ENCODE results near the gene GATAD2B.
"Not testable (repeated sequence)": the region's sequence is repeated elsewhere in the genome, so short reads cannot be mapped to it uniquely, and the experiment has no call there.

GATAD2B gene

DNA sequence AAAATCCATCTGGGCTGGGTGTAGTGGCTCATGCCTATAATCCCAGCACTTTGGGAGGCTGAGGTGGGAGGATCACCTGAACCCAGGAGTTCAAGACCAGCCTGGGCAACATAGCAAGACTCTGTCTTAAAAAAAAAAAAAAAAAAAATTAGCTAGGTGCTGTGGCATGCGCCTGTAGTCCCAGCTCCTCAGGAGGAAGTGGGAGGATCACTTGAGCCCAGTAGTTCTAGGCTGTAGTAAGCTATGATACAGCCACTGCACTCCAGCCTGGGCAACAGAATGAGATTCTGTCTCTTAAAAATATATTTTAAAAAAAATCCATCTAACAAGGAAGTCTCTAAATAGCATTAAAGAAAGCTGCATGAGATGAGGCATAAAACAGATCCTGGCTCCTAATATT, 26.9 kb downstream of the GATAD2B start:
- H3K9ac ChIP-seq (ENCODE audit: low read depth in 1 of 2, low read length in 2 of 2); H3K27ac ChIP-seq (ENCODE audit: low read depth, low read length); H3K4me3 ChIP-seq (ENCODE audit: low read depth in 1 of 2, low read length in 2 of 2); H3K4me1 ChIP-seq (ENCODE audit: control insufficient read depth in 1 of 2, insufficient read depth in 2 of 2, low read length in 2 of 2); H3K9me3 ChIP-seq (ENCODE audit: control insufficient read depth in 1 of 2, low read length in 2 of 2); H3K27me3 ChIP-seq (ENCODE audit: control insufficient read depth in 1 of 2, insufficient read depth in 2 of 2, low read length in 2 of 2): not testable (repeated sequence)
- peaks cover 0 to 17% of the 10 kb centered on the region in 2 donors for H3K36me3 ChIP-seq (ENCODE audit: control insufficient read depth in 1 of 2, insufficient read depth in 2 of 2, low read length in 2 of 2)

DNA sequence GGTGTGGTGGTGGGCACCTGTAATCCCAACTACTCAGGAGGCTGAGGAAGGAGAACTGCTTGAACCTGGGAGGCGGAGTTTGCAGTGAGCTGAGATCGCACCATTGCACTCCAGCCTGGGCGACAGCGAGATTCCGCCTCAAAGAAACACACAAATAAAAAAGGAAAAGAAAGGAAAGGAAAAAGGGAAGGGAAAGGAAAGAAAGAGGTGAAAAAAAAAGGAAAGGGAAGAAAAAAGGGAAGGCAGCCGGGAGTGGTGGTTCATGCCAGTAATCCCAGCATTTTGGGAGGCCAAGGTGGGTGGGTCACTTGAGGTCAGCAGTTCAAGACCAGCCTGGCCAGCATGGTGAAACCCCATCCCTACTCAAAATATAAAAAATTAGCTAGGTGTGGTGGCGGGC, 31.7 kb downstream of the GATAD2B start:
- H3K9me3 ChIP-seq (ENCODE audit: control insufficient read depth in 1 of 2, low read length in 2 of 2); H3K27me3 ChIP-seq (ENCODE audit: control insufficient read depth in 1 of 2, insufficient read depth in 2 of 2, low read length in 2 of 2); H3K4me3 ChIP-seq (ENCODE audit: low read depth in 1 of 2, low read length in 2 of 2): not testable (repeated sequence)

GRCh38 chr1:153888533-153888932, 34.2 kb downstream of the GATAD2B start:
- H3K4me3 ChIP-seq (ENCODE audit: low read depth in 1 of 2, low read length in 2 of 2), result peak overlapping the region in 1 of 2 donors; percentile 26
- H3K9me3 ChIP-seq (ENCODE audit: control insufficient read depth in 1 of 2, low read length in 2 of 2), result no peaks in the 10 kb centered on the region
- peaks cover 10 to 20% of the 10 kb centered on the region in 2 donors for H3K4me1 ChIP-seq (ENCODE audit: control insufficient read depth in 1 of 2, insufficient read depth in 2 of 2, low read length in 2 of 2)
- peaks cover 0 to 4% of the 10 kb centered on the region in 2 donors for H3K36me3 ChIP-seq (ENCODE audit: control insufficient read depth in 1 of 2, insufficient read depth in 2 of 2, low read length in 2 of 2)
- H3K27ac ChIP-seq (ENCODE audit: low read depth, low read length), result no peak overlapping the region
- no peak overlapping the region for H3K9ac ChIP-seq (ENCODE audit: low read depth in 1 of 2, low read length in 2 of 2)
- H3K27me3 ChIP-seq (ENCODE audit: control insufficient read depth in 1 of 2, insufficient read depth in 2 of 2, low read length in 2 of 2), result no peaks in the 10 kb centered on the region

More for the DNA sequence above, 31.7 kb downstream of the GATAD2B start:
- H3K9ac ChIP-seq (ENCODE audit: low read depth in 1 of 2, low read length in 2 of 2); H3K27ac ChIP-seq (ENCODE audit: low read depth, low read length); H3K36me3 ChIP-seq (ENCODE audit: control insufficient read depth in 1 of 2, insufficient read depth in 2 of 2, low read length in 2 of 2): not testable (repeated sequence)
- peaks cover 10 to 19% of the 10 kb centered on the region in 2 donors for H3K4me1 ChIP-seq (ENCODE audit: control insufficient read depth in 1 of 2, insufficient read depth in 2 of 2, low read length in 2 of 2)

DNA sequence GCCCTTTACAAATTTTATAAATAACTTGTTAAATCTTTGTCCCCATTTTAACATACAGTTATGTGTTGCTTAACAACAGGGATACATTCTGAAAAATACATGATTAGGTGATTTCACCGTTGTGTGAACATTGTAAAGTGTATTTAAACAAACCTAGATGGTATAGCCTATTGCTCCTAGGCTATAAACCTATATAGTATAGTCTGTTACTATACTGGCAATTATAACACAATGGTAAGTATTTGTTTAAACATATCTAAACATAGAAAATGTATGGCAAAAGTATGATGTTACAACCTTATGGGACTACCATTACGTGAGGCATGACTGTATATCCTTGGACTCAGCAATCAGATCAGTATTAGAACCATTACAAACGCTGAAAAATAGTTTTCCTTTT, 36.6 kb downstream of the GATAD2B start:
- peaks cover 29 to 42% of the 10 kb centered on the region in 2 donors for H3K4me1 ChIP-seq (ENCODE audit: control insufficient read depth in 1 of 2, insufficient read depth in 2 of 2, low read length in 2 of 2)
- H3K9me3 ChIP-seq (ENCODE audit: control insufficient read depth in 1 of 2, low read length in 2 of 2), result no peaks in the 10 kb centered on the region
- no peaks in the 10 kb centered on the region for H3K27me3 ChIP-seq (ENCODE audit: control insufficient read depth in 1 of 2, insufficient read depth in 2 of 2, low read length in 2 of 2)
- no peak overlapping the region for H3K4me3 ChIP-seq (ENCODE audit: low read depth in 1 of 2, low read length in 2 of 2)
- no peaks in the 10 kb centered on the region for H3K36me3 ChIP-seq (ENCODE audit: control insufficient read depth in 1 of 2, insufficient read depth in 2 of 2, low read length in 2 of 2)
- H3K9ac ChIP-seq (ENCODE audit: low read depth in 1 of 2, low read length in 2 of 2), result no peak overlapping the region
- H3K27ac ChIP-seq (ENCODE audit: low read depth, low read length), result no peak overlapping the region

GRCh38 chr1:153883223-153883622, 39.5 kb downstream of the GATAD2B start:
- Histone ChIP-seq H3K36me3 (ENCODE audit: control insufficient read depth in 1 of 2, insufficient read depth in 2 of 2, low read length in 2 of 2) (no peaks in the 10 kb centered on the region), H3K9ac (ENCODE audit: low read depth in 1 of 2, low read length in 2 of 2) (no peak overlapping the region), H3K4me3 (ENCODE audit: low read depth in 1 of 2, low read length in 2 of 2) (no peak overlapping the region), H3K27me3 (ENCODE audit: control insufficient read depth in 1 of 2, insufficient read depth in 2 of 2, low read length in 2 of 2) (no peaks in the 10 kb centered on the region), H3K27ac (ENCODE audit: low read depth, low read length) (no peak overlapping the region), H3K4me1 (ENCODE audit: control insufficient read depth in 1 of 2, insufficient read depth in 2 of 2, low read length in 2 of 2) (peaks cover 30 to 39% of the 10 kb centered on the region in 2 donors), H3K9me3 (ENCODE audit: control insufficient read depth in 1 of 2, low read length in 2 of 2) (no peaks in the 10 kb centered on the region)

GRCh38 chr1:153882296-153882912, 40.4 kb downstream of the GATAD2B start:
- no peaks in the 10 kb centered on the region for H3K27me3 ChIP-seq (ENCODE audit: control insufficient read depth in 1 of 2, insufficient read depth in 2 of 2, low read length in 2 of 2)
- H3K27ac ChIP-seq (ENCODE audit: low read depth, low read length), result no peak overlapping the region
- no peak overlapping the region for H3K9ac ChIP-seq (ENCODE audit: low read depth in 1 of 2, low read length in 2 of 2)
- no peak overlapping the region for H3K4me3 ChIP-seq (ENCODE audit: low read depth in 1 of 2, low read length in 2 of 2)
- H3K36me3 ChIP-seq (ENCODE audit: control insufficient read depth in 1 of 2, insufficient read depth in 2 of 2, low read length in 2 of 2), result no peaks in the 10 kb centered on the region
- H3K9me3 ChIP-seq (ENCODE audit: control insufficient read depth in 1 of 2, low read length in 2 of 2), result no peaks in the 10 kb centered on the region
- H3K4me1 ChIP-seq (ENCODE audit: control insufficient read depth in 1 of 2, insufficient read depth in 2 of 2, low read length in 2 of 2), result peaks cover 22 to 36% of the 10 kb centered on the region in 2 donors

DNA sequence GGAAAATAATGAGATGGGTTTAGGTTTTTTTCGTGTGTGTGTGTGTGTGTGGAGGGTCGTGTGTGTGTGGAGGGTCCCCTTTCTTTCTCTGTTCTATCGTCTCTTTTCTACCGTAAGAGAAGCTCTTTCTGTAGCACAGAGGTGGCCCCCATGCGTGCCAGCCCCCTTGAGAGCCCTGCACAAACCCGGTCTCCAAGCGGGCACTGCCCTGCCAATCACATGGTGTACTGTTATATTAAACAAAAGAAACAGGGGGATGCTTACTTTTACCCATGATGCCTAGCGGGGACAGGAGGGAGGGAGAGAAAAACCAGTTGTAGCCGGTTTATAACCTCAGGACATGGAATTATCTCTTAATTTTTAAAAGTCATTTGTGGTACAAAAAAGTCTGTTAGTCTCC, 41.0 kb downstream of the GATAD2B start:
- H3K4me3 ChIP-seq (ENCODE audit: low read depth in 1 of 2, low read length in 2 of 2), result no peak overlapping the region
- peaks cover 22 to 31% of the 10 kb centered on the region in 2 donors for H3K4me1 ChIP-seq (ENCODE audit: control insufficient read depth in 1 of 2, insufficient read depth in 2 of 2, low read length in 2 of 2)
- no peaks in the 10 kb centered on the region for H3K9me3 ChIP-seq (ENCODE audit: control insufficient read depth in 1 of 2, low read length in 2 of 2)
- H3K27ac ChIP-seq (ENCODE audit: low read depth, low read length), result no peak overlapping the region
- H3K9ac ChIP-seq (ENCODE audit: low read depth in 1 of 2, low read length in 2 of 2), result peak overlapping the region in 1 of 2 donors; percentile 15
- H3K27me3 ChIP-seq (ENCODE audit: control insufficient read depth in 1 of 2, insufficient read depth in 2 of 2, low read length in 2 of 2), result no peaks in the 10 kb centered on the region
- H3K36me3 ChIP-seq (ENCODE audit: control insufficient read depth in 1 of 2, insufficient read depth in 2 of 2, low read length in 2 of 2), result no peaks in the 10 kb centered on the region

DNA sequence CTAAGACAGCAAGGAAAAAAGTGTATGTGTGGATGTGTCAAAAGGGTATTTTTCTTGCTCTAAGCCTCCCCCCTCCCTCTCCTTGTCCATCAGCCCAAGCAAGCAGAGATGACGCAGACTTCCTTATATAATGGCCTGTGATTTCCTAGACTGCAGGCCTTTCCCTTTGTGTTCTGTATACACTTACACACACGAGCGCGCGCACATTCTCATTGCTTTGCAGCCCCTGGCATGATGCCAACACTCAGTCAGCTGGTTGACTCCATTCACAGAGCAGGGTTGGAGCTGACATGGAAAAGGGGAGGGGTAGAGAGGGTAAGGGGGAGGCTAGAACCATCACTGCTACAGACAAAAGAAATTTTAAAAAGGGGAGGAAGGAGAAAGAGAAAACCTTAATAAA, 41.8 kb downstream of the GATAD2B start:
- Histone ChIP-seq H3K4me1 (ENCODE audit: control insufficient read depth in 1 of 2, insufficient read depth in 2 of 2, low read length in 2 of 2) (peaks cover 22 to 29% of the 10 kb centered on the region in 2 donors), H3K36me3 (ENCODE audit: control insufficient read depth in 1 of 2, insufficient read depth in 2 of 2, low read length in 2 of 2) (no peaks in the 10 kb centered on the region), H3K4me3 (ENCODE audit: low read depth in 1 of 2, low read length in 2 of 2) (no peak overlapping the region), H3K27me3 (ENCODE audit: control insufficient read depth in 1 of 2, insufficient read depth in 2 of 2, low read length in 2 of 2) (no peaks in the 10 kb centered on the region), H3K27ac (ENCODE audit: low read depth, low read length) (no peak overlapping the region), H3K9ac (ENCODE audit: low read depth in 1 of 2, low read length in 2 of 2) (no peak overlapping the region), H3K9me3 (ENCODE audit: control insufficient read depth in 1 of 2, low read length in 2 of 2) (no peaks in the 10 kb centered on the region)

GRCh38 chr1:153880024-153880423, 42.7 kb downstream of the GATAD2B start:
- Histone ChIP-seq H3K27ac (ENCODE audit: low read depth, low read length) (no peak overlapping the region), H3K9me3 (ENCODE audit: control insufficient read depth in 1 of 2, low read length in 2 of 2) (no peaks in the 10 kb centered on the region), H3K9ac (ENCODE audit: low read depth in 1 of 2, low read length in 2 of 2) (peak overlapping the region in 1 of 2 donors; percentile 12), H3K4me1 (ENCODE audit: control insufficient read depth in 1 of 2, insufficient read depth in 2 of 2, low read length in 2 of 2) (peaks cover 22 to 29% of the 10 kb centered on the region in 2 donors), H3K36me3 (ENCODE audit: control insufficient read depth in 1 of 2, insufficient read depth in 2 of 2, low read length in 2 of 2) (no peaks in the 10 kb centered on the region), H3K4me3 (ENCODE audit: low read depth in 1 of 2, low read length in 2 of 2) (no peak overlapping the region), H3K27me3 (ENCODE audit: control insufficient read depth in 1 of 2, insufficient read depth in 2 of 2, low read length in 2 of 2) (no peaks in the 10 kb centered on the region)

DNA sequence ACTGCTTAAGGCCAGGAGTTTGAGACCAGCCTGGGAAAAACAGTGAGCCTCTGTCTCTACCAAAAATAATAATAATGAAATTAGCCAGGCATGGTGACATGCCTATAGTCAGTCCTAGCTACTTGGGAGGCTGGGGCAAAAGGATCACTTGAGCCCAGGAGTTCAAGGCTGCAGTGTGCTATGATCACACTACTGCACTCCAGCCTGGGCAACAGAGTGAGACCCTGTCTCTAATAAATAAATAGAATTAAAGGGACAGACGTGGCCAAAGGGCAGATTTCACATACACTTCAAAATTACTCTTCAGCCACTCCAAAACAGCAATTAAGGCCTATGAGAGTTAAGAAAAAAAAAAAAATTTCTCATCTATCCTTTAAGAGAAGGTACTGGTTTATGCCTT, 45.7 kb downstream of the GATAD2B start:
- Histone ChIP-seq H3K36me3 (ENCODE audit: control insufficient read depth in 1 of 2, insufficient read depth in 2 of 2, low read length in 2 of 2) (no peaks in the 10 kb centered on the region), H3K4me3 (ENCODE audit: low read depth in 1 of 2, low read length in 2 of 2) (no peak overlapping the region), H3K9ac (ENCODE audit: low read depth in 1 of 2, low read length in 2 of 2) (no peak overlapping the region), H3K27me3 (ENCODE audit: control insufficient read depth in 1 of 2, insufficient read depth in 2 of 2, low read length in 2 of 2) (no peaks in the 10 kb centered on the region), H3K9me3 (ENCODE audit: control insufficient read depth in 1 of 2, low read length in 2 of 2) (no peaks in the 10 kb centered on the region), H3K4me1 (ENCODE audit: control insufficient read depth in 1 of 2, insufficient read depth in 2 of 2, low read length in 2 of 2) (peaks cover 10 to 14% of the 10 kb centered on the region in 2 donors), H3K27ac (ENCODE audit: low read depth, low read length) (no peak overlapping the region)

Measured in duodenal mucosa (tissue), 2 donors.